ENCODE results near the gene DFFA. TPM values are rescaled to one million over a fixed set of nuclear protein-coding genes. Genes with fewer than 3 reads are reported as not detected.

DFFA gene
- total RNA-seq, 1 experiment from 2014 or later = 52.0 TPM

DNA sequence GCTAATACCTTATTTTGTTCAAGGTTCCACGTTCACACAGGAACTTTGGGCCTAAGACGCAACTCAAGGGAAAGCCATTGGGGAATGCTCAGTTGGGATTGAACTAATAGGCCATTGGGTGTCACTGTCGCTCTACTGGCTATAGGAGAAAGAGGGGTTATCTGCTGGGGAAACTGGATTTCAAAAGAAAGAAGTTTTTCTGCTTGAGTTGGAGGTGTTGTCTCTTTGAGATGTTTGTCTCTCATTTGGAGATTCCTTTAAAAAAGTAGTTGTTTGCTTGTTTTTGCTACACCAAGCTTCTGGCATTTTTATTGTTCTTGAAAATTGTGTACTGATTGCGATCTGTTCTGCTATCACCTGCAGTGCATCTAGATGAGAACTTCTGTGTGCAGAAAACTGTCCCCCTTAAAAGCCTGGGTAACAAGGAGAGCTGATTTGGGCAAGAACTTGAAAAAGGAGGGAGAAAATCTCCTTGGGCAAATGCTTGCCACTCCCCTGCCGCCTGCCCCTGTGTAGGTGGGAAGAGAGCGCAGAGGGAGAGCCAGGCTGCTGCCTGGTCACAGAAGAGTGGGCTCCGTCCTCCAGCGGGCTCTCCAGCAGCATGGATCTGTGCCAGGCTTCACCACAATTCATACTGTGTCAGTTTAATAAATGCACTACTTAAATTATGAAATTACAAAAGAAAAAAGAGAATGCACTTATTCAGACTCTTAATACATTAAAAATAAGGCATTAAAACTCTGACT lies 42.3 kb upstream of the DFFA start:
- BruUV-seq (replicated peaks) = no TSS peak
- no peaks in the 10 kb centered on the region for H3K36me3 ChIP-seq (ENCODE audit: low read depth, low read length)
- no peaks in the 10 kb centered on the region for H3K9me2 ChIP-seq (replicated peaks; ENCODE audit: low read length)
- no peak overlapping the region for H2AFZ ChIP-seq (ENCODE audit: low read length)
- no peak overlapping the region for H3K4me2 ChIP-seq (ENCODE audit: low read length)
- no peak overlapping the region for H3K4me3 ChIP-seq (ENCODE audit: low read length)
- H3K27me3 ChIP-seq (ENCODE audit: low read length) = no peaks in the 10 kb centered on the region
- DNase-seq (peak; percentile 64), ATAC-seq (no peak)
- CTCF ChIA-PET = no interaction called here
- peaks cover 47% of the 10 kb centered on the region for H3K4me1 ChIP-seq (ENCODE audit: insufficient read depth, low read length)
- no peaks in the 10 kb centered on the region for H4K20me1 ChIP-seq (ENCODE audit: low read length)
- no peak overlapping the region for H3K27ac ChIP-seq (ENCODE audit: low read length)
- H3K9ac ChIP-seq (ENCODE audit: low read length) = no peak overlapping the region
- H3F3A ChIP-seq (ENCODE audit: low read length, unreplicated experiment) = peaks cover 15% of the 10 kb centered on the region
- peaks cover 90% of the 10 kb centered on the region for H3K79me2 ChIP-seq (ENCODE audit: low read length)
- no peaks in the 10 kb centered on the region for H3K9me3 ChIP-seq (ENCODE audit: low read length)
- intact Hi-C loops (cut with micrococcal nuclease) = loop anchor here (1.0 to 10.0 kb wide), 4 partner anchors 163 to 450 kb away; no protein-coding TSS in a partner anchor
- no peak for TF ChIP-seq EZH2phosphoT487 (IDR thresholded peaks at IDR 0.05; ENCODE audit: borderline replicate concordance, low read length)
- TF ChIP-seq, protein P1, sequence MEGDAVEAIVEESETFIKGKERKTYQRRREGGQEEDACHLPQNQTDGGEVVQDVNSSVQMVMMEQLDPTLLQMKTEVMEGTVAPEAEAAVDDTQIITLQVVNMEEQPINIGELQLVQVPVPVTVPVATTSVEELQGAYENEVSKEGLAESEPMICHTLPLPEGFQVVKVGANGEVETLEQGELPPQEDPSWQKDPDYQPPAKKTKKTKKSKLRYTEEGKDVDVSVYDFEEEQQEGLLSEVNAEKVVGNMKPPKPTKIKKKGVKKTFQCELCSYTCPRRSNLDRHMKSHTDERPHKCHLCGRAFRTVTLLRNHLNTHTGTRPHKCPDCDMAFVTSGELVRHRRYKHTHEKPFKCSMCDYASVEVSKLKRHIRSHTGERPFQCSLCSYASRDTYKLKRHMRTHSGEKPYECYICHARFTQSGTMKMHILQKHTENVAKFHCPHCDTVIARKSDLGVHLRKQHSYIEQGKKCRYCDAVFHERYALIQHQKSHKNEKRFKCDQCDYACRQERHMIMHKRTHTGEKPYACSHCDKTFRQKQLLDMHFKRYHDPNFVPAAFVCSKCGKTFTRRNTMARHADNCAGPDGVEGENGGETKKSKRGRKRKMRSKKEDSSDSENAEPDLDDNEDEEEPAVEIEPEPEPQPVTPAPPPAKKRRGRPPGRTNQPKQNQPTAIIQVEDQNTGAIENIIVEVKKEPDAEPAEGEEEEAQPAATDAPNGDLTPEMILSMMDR (conservative IDR thresholded peaks at IDR 0.05; ENCODE audit: low read depth, low read length) = peak; percentile 78
- POLR2A ChIA-PET (ENCODE audit: unreplicated experiment) = no interaction called here

DNA sequence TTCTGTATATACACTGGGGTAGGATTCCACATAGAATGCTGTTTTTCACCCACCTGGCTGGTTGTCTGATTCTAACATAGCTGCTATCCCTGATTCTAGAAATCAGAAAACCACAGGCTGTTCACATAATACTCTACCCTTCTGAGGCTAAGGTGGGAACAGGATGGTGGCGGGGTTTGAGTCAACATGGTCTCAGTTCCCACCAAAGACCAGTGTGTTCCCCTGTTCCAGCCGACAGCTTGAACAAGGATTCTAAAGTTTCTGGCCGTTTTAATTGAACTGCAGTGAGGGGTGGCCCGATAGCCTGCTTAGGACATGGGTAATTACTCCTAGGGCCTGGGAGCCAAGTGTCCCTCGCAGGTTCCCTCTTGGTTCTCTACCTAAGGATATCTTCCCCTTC lies 40.9 kb upstream of the DFFA start:
- no TSS peak for BruUV-seq (replicated peaks)
- Histone ChIP-seq H3K36me3 (ENCODE audit: low read depth, low read length) (no peaks in the 10 kb centered on the region), H4K20me1 (ENCODE audit: low read length) (no peaks in the 10 kb centered on the region), H3K4me3 (ENCODE audit: low read length) (no peak overlapping the region), H3K9me3 (ENCODE audit: low read length) (no peaks in the 10 kb centered on the region), H3K9ac (ENCODE audit: low read length) (no peak overlapping the region), H2AFZ (ENCODE audit: low read length) (no peak overlapping the region), H3K27ac (ENCODE audit: low read length) (no peak overlapping the region), H3K4me1 (ENCODE audit: insufficient read depth, low read length) (peaks cover 60% of the 10 kb centered on the region), H3K4me2 (ENCODE audit: low read length) (no peak overlapping the region), H3K79me2 (ENCODE audit: low read length) (peaks cover 90% of the 10 kb centered on the region), H3K27me3 (ENCODE audit: low read length) (no peaks in the 10 kb centered on the region), H3F3A (ENCODE audit: low read length, unreplicated experiment) (peaks cover 19% of the 10 kb centered on the region), H3K9me2 (replicated peaks; ENCODE audit: low read length) (no peaks in the 10 kb centered on the region)
- DNase-seq (no peak), ATAC-seq (no peak)
- intact Hi-C loops (cut with micrococcal nuclease) = loop anchor here (5.0 to 10.0 kb wide), 3 partner anchors 164 to 452 kb away; no protein-coding TSS in a partner anchor
- TF ChIP-seq EZH2phosphoT487 (IDR thresholded peaks at IDR 0.05; ENCODE audit: borderline replicate concordance, low read length) = no peak
- TF ChIP-seq, protein P1 (conservative IDR thresholded peaks at IDR 0.05; ENCODE audit: low read depth, low read length) = no peak
- TF ChIP-seq EZH2 (IDR thresholded peaks at IDR 0.05; ENCODE audit: low read length, unreplicated experiment) = no peak
- ChIA-PET CTCF (no interaction called here), POLR2A (ENCODE audit: unreplicated experiment) (no interaction called here)

DNA sequence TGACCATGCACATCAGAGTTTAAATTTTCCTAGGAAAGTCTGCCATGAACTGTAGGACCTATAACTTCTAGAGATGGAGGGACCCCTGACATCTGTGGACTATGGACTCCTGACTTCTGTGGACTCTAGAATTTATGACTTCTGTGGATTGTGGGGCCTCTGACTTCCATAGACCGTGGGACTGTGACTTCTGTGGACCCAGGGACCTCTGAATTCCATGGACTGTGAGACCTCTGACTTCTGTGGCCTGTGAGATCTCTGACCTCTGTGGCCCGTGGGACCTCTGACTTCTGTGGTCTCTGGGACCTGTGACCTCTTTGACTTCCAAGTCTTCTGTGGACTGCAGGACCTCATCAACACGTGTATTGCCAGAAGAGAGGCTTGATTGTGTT lies 39.2 kb upstream of the DFFA start:
- Histone ChIP-seq H3K9me2 (replicated peaks; ENCODE audit: low read length) (no peaks in the 10 kb centered on the region), H3K4me2 (ENCODE audit: low read length) (peak overlapping the region; percentile 67), H3K4me3 (ENCODE audit: low read length) (peak overlapping the region; percentile 24), H3F3A (ENCODE audit: low read length, unreplicated experiment) (peaks cover 19% of the 10 kb centered on the region), H3K27me3 (ENCODE audit: low read length) (no peaks in the 10 kb centered on the region), H3K36me3 (ENCODE audit: low read depth, low read length) (no peaks in the 10 kb centered on the region), H3K4me1 (ENCODE audit: insufficient read depth, low read length) (peaks cover 54% of the 10 kb centered on the region), H3K9me3 (ENCODE audit: low read length) (no peaks in the 10 kb centered on the region), H3K79me2 (ENCODE audit: low read length) (peaks cover 90% of the 10 kb centered on the region), H2AFZ (ENCODE audit: low read length) (no peak overlapping the region), H4K20me1 (ENCODE audit: low read length) (no peaks in the 10 kb centered on the region), H3K27ac (ENCODE audit: low read length) (peak overlapping the region; percentile 89), H3K9ac (ENCODE audit: low read length) (peak overlapping the region; percentile 51)
- DNase-seq (no peak), ATAC-seq (no peak)
- ChIA-PET CTCF (interaction anchor here (1.0 kb wide), 1 partner anchor 17 kb away, joined by 4 read pairs; no protein-coding TSS in a partner anchor), POLR2A (ENCODE audit: unreplicated experiment) (no interaction called here)
- TF ChIP-seq EZH2 (IDR thresholded peaks at IDR 0.05; ENCODE audit: low read length, unreplicated experiment) (no peak), EZH2phosphoT487 (IDR thresholded peaks at IDR 0.05; ENCODE audit: borderline replicate concordance, low read length) (no peak)
- TF ChIP-seq, protein P1 (conservative IDR thresholded peaks at IDR 0.05; ENCODE audit: low read depth, low read length) = no peak
- intact Hi-C loops (cut with micrococcal nuclease) = loop anchor here (2.0 to 10.0 kb wide), 4 partner anchors 166 to 453 kb away; no protein-coding TSS in a partner anchor
- no TSS peak for BruUV-seq (replicated peaks)
